ENCODE data around the gene KLK15. TPM values are rescaled to one million over a fixed set of nuclear protein-coding genes. Genes with fewer than 3 reads are reported as not detected.

Gene KLK15
- total RNA-seq, 1 donor from 2014 or later, result not detected

DNA sequence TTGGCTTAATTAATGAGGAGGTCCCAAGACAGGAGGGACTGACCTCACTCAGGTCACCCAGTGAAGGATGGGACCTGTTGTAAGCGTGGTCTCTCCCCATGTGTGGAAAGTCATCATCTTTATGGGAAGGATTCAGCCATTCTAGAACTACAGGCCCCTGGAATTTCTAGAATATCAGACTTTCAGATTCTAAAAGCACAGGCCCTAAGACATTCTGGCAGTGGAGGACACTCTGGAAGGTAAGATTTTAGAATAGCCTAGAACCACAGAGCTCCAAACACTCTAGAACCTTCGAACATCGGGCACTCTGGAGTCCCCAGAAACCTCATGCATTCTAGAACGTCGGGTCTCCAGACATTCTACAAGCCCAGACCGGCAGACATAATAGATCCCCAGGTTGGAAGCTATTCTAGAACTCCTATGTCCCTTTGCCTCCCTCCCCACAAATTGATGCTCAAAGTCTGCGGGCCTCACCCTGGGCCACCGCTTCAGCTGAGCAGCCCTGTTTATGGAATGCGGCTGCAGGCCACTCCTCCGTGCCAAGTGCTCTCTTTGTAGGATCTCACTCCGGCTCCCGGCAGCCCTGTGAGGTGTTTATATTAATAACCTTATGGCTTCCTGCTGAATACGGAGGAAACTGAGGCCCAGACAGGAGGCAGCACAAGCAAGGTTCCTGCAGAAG is 1.9 kb upstream of the KLK15 start:
- no peaks in the 10 kb centered on the region for H3K4me1 Mint-ChIP-seq (ENCODE audit: low read depth, unreplicated experiment)
- peaks cover 49% of the 10 kb centered on the region for H3K27me3 Mint-ChIP-seq (ENCODE audit: low read depth, unreplicated experiment)
- H3K9me3 Mint-ChIP-seq (ENCODE audit: unreplicated experiment), result peaks cover 3% of the 10 kb centered on the region
- TF ChIP-seq EZH2 (IDR thresholded peaks at IDR 0.05; ENCODE audit: insufficient read depth, low read length), result no peak
- TF ChIP-seq CTCF (IDR thresholded peaks at IDR 0.05; ENCODE audit: insufficient read depth, low read depth, low read length), result no peak
- H3K36me3 Mint-ChIP-seq (ENCODE audit: low read depth, unreplicated experiment), result no peaks in the 10 kb centered on the region
- peak overlapping the region; percentile 38 for H3K9ac ChIP-seq (ENCODE audit: low read length)
- H3K36me3 ChIP-seq (ENCODE audit: insufficient read depth, low read length), result no peaks in the 10 kb centered on the region
- H2AFZ ChIP-seq (ENCODE audit: low read depth, low read length), result peak overlapping the region; percentile 96
- H3K27ac ChIP-seq (ENCODE audit: low read depth, low read length), result no peak overlapping the region
- no peaks in the 10 kb centered on the region for H3K79me2 ChIP-seq (ENCODE audit: insufficient read depth, low read length)
- FAIRE-seq (no peak), DNase-seq (ENCODE audit: low read depth) (no peak)
- peak overlapping the region; percentile 89 for H3K4me2 ChIP-seq (ENCODE audit: low read length)
- H3K4me1 ChIP-seq (ENCODE audit: insufficient read depth, low read length), result no peaks in the 10 kb centered on the region
- no peaks in the 10 kb centered on the region for H4K20me1 ChIP-seq (ENCODE audit: insufficient read depth, low read length)
- no peaks in the 10 kb centered on the region for H3K9me3 ChIP-seq (ENCODE audit: insufficient read depth, low read depth, low read length)
- peak overlapping the region; percentile 55 for H3K4me3 ChIP-seq (ENCODE audit: insufficient read depth, low read depth, low read length)
- no peaks in the 10 kb centered on the region for H3K27me3 ChIP-seq (ENCODE audit: insufficient read depth, low read length)
- H3K27ac Mint-ChIP-seq (ENCODE audit: unreplicated experiment), result no peak overlapping the region
- H3K4me3 Mint-ChIP-seq (ENCODE audit: unreplicated experiment), result peak overlapping the region; percentile 75

DNA sequence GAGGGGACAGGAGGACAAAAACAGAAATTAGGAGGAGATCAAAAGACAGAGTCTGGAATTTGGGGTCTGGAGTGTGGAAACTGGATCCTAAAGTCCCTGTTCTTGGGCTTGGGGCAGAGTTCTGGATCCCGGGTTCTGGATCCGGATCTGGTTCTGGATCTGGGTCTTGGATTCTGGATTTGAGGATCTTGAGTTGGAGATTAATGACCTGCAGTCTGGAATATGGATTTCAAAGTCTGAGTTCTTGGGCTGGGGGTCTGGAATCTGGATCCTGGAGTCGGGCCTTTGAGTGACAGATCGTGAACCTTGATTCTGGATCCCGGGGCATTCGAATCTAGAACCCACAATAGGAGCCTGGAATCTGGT is 411 bp upstream of the KLK15 start:
- H3K4me3 Mint-ChIP-seq (ENCODE audit: unreplicated experiment), result no peak overlapping the region
- no peaks in the 10 kb centered on the region for H3K4me1 Mint-ChIP-seq (ENCODE audit: low read depth, unreplicated experiment)
- no peak overlapping the region for H3K27ac Mint-ChIP-seq (ENCODE audit: unreplicated experiment)
- Histone ChIP-seq H3K4me3 (ENCODE audit: insufficient read depth, low read depth, low read length) (no peak overlapping the region), H3K27me3 (ENCODE audit: insufficient read depth, low read length) (no peaks in the 10 kb centered on the region), H3K9me3 (ENCODE audit: insufficient read depth, low read depth, low read length) (no peaks in the 10 kb centered on the region), H3K9ac (ENCODE audit: low read length) (no peak overlapping the region), H3K36me3 (ENCODE audit: insufficient read depth, low read length) (no peaks in the 10 kb centered on the region), H3K79me2 (ENCODE audit: insufficient read depth, low read length) (no peaks in the 10 kb centered on the region), H3K4me2 (ENCODE audit: low read length) (no peak overlapping the region), H4K20me1 (ENCODE audit: insufficient read depth, low read length) (no peaks in the 10 kb centered on the region), H2AFZ (ENCODE audit: low read depth, low read length) (no peak overlapping the region), H3K4me1 (ENCODE audit: insufficient read depth, low read length) (no peaks in the 10 kb centered on the region), H3K27ac (ENCODE audit: low read depth, low read length) (no peak overlapping the region)
- no peak for FAIRE-seq
- no peak for TF ChIP-seq CTCF (IDR thresholded peaks at IDR 0.05; ENCODE audit: insufficient read depth, low read depth, low read length)
- TF ChIP-seq EZH2 (IDR thresholded peaks at IDR 0.05; ENCODE audit: insufficient read depth, low read length), result no peak
- peaks cover 3% of the 10 kb centered on the region for H3K9me3 Mint-ChIP-seq (ENCODE audit: unreplicated experiment)
- H3K27me3 Mint-ChIP-seq (ENCODE audit: low read depth, unreplicated experiment), result peaks cover 48% of the 10 kb centered on the region
- H3K36me3 Mint-ChIP-seq (ENCODE audit: low read depth, unreplicated experiment), result no peaks in the 10 kb centered on the region
- DNase-seq (ENCODE audit: low read depth), result no peak

GRCh38 chr19:50832666-50833065 is 708 bp downstream of the KLK15 start:
- no peak overlapping the region for H3K4me3 Mint-ChIP-seq (ENCODE audit: unreplicated experiment)
- H3K36me3 ChIP-seq (ENCODE audit: insufficient read depth, low read length), result no peaks in the 10 kb centered on the region
- no peaks in the 10 kb centered on the region for H3K36me3 Mint-ChIP-seq (ENCODE audit: low read depth, unreplicated experiment)
- DNase-seq (ENCODE audit: low read depth) (no peak), FAIRE-seq (no peak)
- peaks cover 49% of the 10 kb centered on the region for H3K27me3 Mint-ChIP-seq (ENCODE audit: low read depth, unreplicated experiment)
- H2AFZ ChIP-seq (ENCODE audit: low read depth, low read length), result no peak overlapping the region
- no peak overlapping the region for H3K9ac ChIP-seq (ENCODE audit: low read length)
- TF ChIP-seq EZH2 (IDR thresholded peaks at IDR 0.05; ENCODE audit: insufficient read depth, low read length) (no peak), CTCF (IDR thresholded peaks at IDR 0.05; ENCODE audit: insufficient read depth, low read depth, low read length) (no peak)
- no peak overlapping the region for H3K4me3 ChIP-seq (ENCODE audit: insufficient read depth, low read depth, low read length)
- no peaks in the 10 kb centered on the region for H3K27me3 ChIP-seq (ENCODE audit: insufficient read depth, low read length)
- H3K27ac Mint-ChIP-seq (ENCODE audit: unreplicated experiment), result no peak overlapping the region
- H3K4me1 ChIP-seq (ENCODE audit: insufficient read depth, low read length), result no peaks in the 10 kb centered on the region
- no peak overlapping the region for H3K27ac ChIP-seq (ENCODE audit: low read depth, low read length)
- no peaks in the 10 kb centered on the region for H3K9me3 ChIP-seq (ENCODE audit: insufficient read depth, low read depth, low read length)
- no peaks in the 10 kb centered on the region for H3K4me1 Mint-ChIP-seq (ENCODE audit: low read depth, unreplicated experiment)
- H3K9me3 Mint-ChIP-seq (ENCODE audit: unreplicated experiment), result peaks cover 3% of the 10 kb centered on the region
- no peaks in the 10 kb centered on the region for H3K79me2 ChIP-seq (ENCODE audit: insufficient read depth, low read length)
- no peaks in the 10 kb centered on the region for H4K20me1 ChIP-seq (ENCODE audit: insufficient read depth, low read length)
- no peak overlapping the region for H3K4me2 ChIP-seq (ENCODE audit: low read length)

Data from astrocyte (in vitro differentiated cells and primary cell).